Astrocyte (in vitro differentiated cells and primary cell): Measurements from ENCODE around the gene MIEF1. TPM values are rescaled to one million over a fixed set of nuclear protein-coding genes. Genes with fewer than 3 reads are reported as not detected.

Experiments used
- DNase-seq: peaks from one replicate; pipeline ENCODE4 v3.0.0-alpha.2; 2010; ENCODE audit warnings: low read depth
- FAIRE-seq: peaks from 2 replicates; lab custom pipeline; 2011; peaks lifted over from hg19 to GRCh38; lab: Jason Lieb, UNC
- H2AFZ ChIP-seq: 2 replicates; pipeline ENCODE4 v1.6.0; 2012; ENCODE audit warnings: low read depth, low read length, inconsistent platforms
- H3K27ac ChIP-seq: 2 replicates; pipeline ENCODE4 v1.5.1; 2011; ENCODE audit warnings: low read depth, low read length, inconsistent platforms
- H3K27me3 ChIP-seq: 2 replicates; pipeline ENCODE4 v1.6.0; 2011; ENCODE audit warnings: low read length, inconsistent platforms; ENCODE audit not compliant: insufficient read depth
- H3K36me3 ChIP-seq: 2 replicates; pipeline ENCODE4 v1.5.1; 2011; ENCODE audit warnings: low read length, inconsistent platforms; ENCODE audit not compliant: insufficient read depth
- H3K4me1 ChIP-seq: 2 replicates; pipeline ENCODE4 v1.5.1; 2011; ENCODE audit warnings: low read length, inconsistent platforms; ENCODE audit not compliant: insufficient read depth
- H3K4me2 ChIP-seq: 2 replicates; pipeline ENCODE4 v1.6.0; 2012; ENCODE audit warnings: low read length, inconsistent platforms
- H3K4me3 ChIP-seq: 2 replicates; pipeline ENCODE4 v1.5.1; 2011; ENCODE audit warnings: low read depth, mild to moderate bottlenecking, low read length, inconsistent platforms; ENCODE audit not compliant: insufficient read depth
- H3K79me2 ChIP-seq: 2 replicates; pipeline ENCODE4 v1.6.0; 2012; ENCODE audit warnings: mild to moderate bottlenecking, low read length, inconsistent platforms; ENCODE audit not compliant: insufficient read depth
- H3K9ac ChIP-seq: 2 replicates; pipeline ENCODE4 v1.6.0; 2012; ENCODE audit warnings: mild to moderate bottlenecking, low read length, inconsistent platforms
- H3K9me3 ChIP-seq: 2 replicates; pipeline ENCODE4 v1.5.1; 2012; ENCODE audit warnings: low read depth, mild to moderate bottlenecking, low read length, inconsistent platforms; ENCODE audit not compliant: insufficient read depth
- H4K20me1 ChIP-seq: 2 replicates; pipeline ENCODE4 v1.6.0; 2012; ENCODE audit warnings: low read length, inconsistent platforms; ENCODE audit not compliant: insufficient read depth
- H3K27ac Mint-ChIP-seq: one replicate; pipeline ENCODE4 v1.8.0; 2021; ENCODE audit warnings: mild to moderate bottlenecking, mixed read lengths; ENCODE audit not compliant: unreplicated experiment
- H3K27me3 Mint-ChIP-seq: one replicate; pipeline ENCODE4 v1.8.0; 2021; ENCODE audit warnings: low read depth, mixed read lengths; ENCODE audit not compliant: unreplicated experiment
- H3K36me3 Mint-ChIP-seq: one replicate; pipeline ENCODE4 v1.8.0; 2021; ENCODE audit warnings: low read depth, mixed read lengths; ENCODE audit not compliant: unreplicated experiment
- H3K4me1 Mint-ChIP-seq: one replicate; pipeline ENCODE4 v1.8.0; 2021; ENCODE audit warnings: low read depth, mixed read lengths; ENCODE audit not compliant: unreplicated experiment
- H3K4me3 Mint-ChIP-seq: one replicate; pipeline ENCODE4 v1.8.0; 2021; ENCODE audit warnings: mild to moderate bottlenecking, moderate library complexity, mixed read lengths; ENCODE audit not compliant: unreplicated experiment
- H3K9me3 Mint-ChIP-seq: one replicate; pipeline ENCODE4 v1.8.0; 2021; ENCODE audit warnings: mild to moderate bottlenecking, mixed read lengths; ENCODE audit not compliant: unreplicated experiment
- CTCF ChIP-seq: IDR thresholded peaks from 2 replicates; pipeline ENCODE4 v1.5.1; 2011; ENCODE audit warnings: low read depth, mild to moderate bottlenecking, inconsistent platforms, low read length, moderate library complexity; ENCODE audit not compliant: insufficient read depth
- EZH2 ChIP-seq: IDR thresholded peaks from 2 replicates; pipeline ENCODE4 v1.6.1; 2012; ENCODE audit warnings: mild to moderate bottlenecking, low read length, inconsistent platforms; ENCODE audit not compliant: insufficient read depth
- total RNA-seq: library from RNA; stranded (reverse); gene quantifications from 2 replicates; pipeline ENCODE4 v1.2.1, GENCODE V29; 2021

Gene MIEF1
- total RNA-seq, 1 donor from 2014 or later, result 35.6 TPM

GRCh38 chr22:39534092-39534506 lies 32.0 kb downstream of the MIEF1 start:
- H3K9me3 Mint-ChIP-seq, result no peaks in the 10 kb centered on the region
- no peaks in the 10 kb centered on the region for H3K27me3 ChIP-seq
- peaks cover 6% of the 10 kb centered on the region for H3K36me3 ChIP-seq
- DNase-seq (no peak), FAIRE-seq (no peak)
- H3K27ac Mint-ChIP-seq, result no peak overlapping the region
- peaks cover 29% of the 10 kb centered on the region for H4K20me1 ChIP-seq
- H3K79me2 ChIP-seq, result peaks cover 32% of the 10 kb centered on the region
- H3K27ac ChIP-seq, result no peak overlapping the region
- H3K4me1 ChIP-seq, result peaks cover 26% of the 10 kb centered on the region
- H3K9ac ChIP-seq, result no peak overlapping the region
- TF ChIP-seq CTCF, result no peak
- TF ChIP-seq EZH2, result no peak
- H3K27me3 Mint-ChIP-seq, result no peaks in the 10 kb centered on the region
- peak overlapping the region; percentile 79 for H3K4me2 ChIP-seq
- H3K36me3 Mint-ChIP-seq, result peaks cover 8% of the 10 kb centered on the region
- peaks cover 16% of the 10 kb centered on the region for H3K4me1 Mint-ChIP-seq
- peak overlapping the region; percentile 87 for H2AFZ ChIP-seq
- H3K4me3 Mint-ChIP-seq, result peak overlapping the region; percentile 20
- no peaks in the 10 kb centered on the region for H3K9me3 ChIP-seq
- H3K4me3 ChIP-seq, result no peak overlapping the region

DNA sequence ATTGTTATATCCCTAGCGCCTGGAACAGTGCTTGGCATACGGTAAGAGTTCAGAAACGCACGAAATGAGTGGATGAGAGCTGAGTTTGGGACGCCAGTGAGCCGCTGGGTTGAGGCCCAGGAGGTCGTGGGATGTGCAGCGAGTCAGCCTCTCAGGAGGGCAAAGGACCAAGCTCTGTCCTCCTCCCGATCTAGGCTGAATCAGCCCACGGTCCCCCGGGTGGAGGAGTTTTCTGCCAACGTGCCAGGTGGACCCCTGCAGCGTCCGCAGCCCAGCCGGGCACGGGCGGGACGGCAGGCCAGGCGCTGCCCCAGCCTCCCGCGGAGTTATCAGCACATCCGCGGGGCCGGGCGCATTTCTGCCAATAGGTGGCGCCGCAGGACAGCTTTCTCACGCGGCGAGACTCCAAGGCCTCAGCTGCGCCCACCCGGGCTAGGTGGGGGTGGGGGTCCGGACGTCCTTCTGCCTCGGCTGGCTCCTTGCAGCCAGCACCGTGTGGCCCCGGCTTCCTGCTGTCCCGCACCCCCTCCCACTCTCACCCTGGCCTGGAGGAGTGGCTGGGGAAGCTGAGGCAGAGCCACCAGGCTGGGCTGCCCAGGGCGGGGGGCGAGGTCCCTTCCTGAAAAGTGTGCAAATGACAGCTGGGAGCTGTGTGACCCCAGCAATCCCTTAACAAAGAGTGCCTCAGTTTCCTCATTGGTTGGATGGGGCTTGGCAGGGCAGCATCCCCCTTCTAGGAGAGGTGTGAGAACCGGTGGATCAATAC lies 32.7 kb downstream of the MIEF1 start:
- peaks cover 15% of the 10 kb centered on the region for H3K4me1 Mint-ChIP-seq
- Histone ChIP-seq H3K27me3 (no peaks in the 10 kb centered on the region), H3K9ac (peak overlapping the region; percentile 58), H2AFZ (peak overlapping the region; percentile 87), H3K79me2 (peaks cover 27% of the 10 kb centered on the region), H3K4me2 (peak overlapping the region; percentile 79), H4K20me1 (peaks cover 24% of the 10 kb centered on the region), H3K36me3 (peaks cover 5% of the 10 kb centered on the region), H3K4me1 (peaks cover 22% of the 10 kb centered on the region), H3K27ac (no peak overlapping the region), H3K4me3 (no peak overlapping the region), H3K9me3 (no peaks in the 10 kb centered on the region)
- peaks cover 4% of the 10 kb centered on the region for H3K36me3 Mint-ChIP-seq
- DNase-seq, result no peak
- TF ChIP-seq EZH2 (no peak), CTCF (peak; percentile 60)
- FAIRE-seq, result peak; percentile 13
- peaks cover under 1% of the 10 kb centered on the region for H3K27me3 Mint-ChIP-seq
- H3K9me3 Mint-ChIP-seq, result no peaks in the 10 kb centered on the region
- H3K27ac Mint-ChIP-seq, result no peak overlapping the region
- peak overlapping the region; percentile 20 for H3K4me3 Mint-ChIP-seq

DNA sequence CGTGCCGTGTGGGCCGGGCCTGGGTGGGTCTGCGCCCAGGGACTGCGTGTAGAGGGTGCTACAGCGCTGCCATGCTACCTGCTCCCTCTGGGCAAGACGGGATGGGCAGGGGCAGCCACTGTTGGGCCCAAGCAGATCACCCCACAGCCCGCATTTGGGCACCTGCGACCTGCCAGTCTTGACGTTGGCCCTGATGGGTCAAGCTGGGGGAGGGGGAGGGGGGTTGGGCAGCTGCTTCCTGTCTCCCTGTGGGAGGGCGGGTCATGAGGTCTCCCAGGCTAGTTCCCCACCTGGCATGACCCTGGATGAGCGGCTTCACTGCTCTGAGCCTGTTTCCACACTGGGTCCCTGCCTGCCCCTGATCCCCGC lies 33.3 kb downstream of the MIEF1 start:
- no peak for DNase-seq
- peaks cover 18% of the 10 kb centered on the region for H4K20me1 ChIP-seq
- H2AFZ ChIP-seq, result no peak overlapping the region
- no peak overlapping the region for H3K4me2 ChIP-seq
- no peak overlapping the region for H3K27ac ChIP-seq
- no peaks in the 10 kb centered on the region for H3K36me3 ChIP-seq
- H3K4me1 Mint-ChIP-seq, result peaks cover 12% of the 10 kb centered on the region
- no peaks in the 10 kb centered on the region for H3K9me3 ChIP-seq
- H3K27ac Mint-ChIP-seq, result no peak overlapping the region
- peaks cover 6% of the 10 kb centered on the region for H3K27me3 Mint-ChIP-seq
- FAIRE-seq, result no peak
- H3K4me3 Mint-ChIP-seq, result no peak overlapping the region
- H3K27me3 ChIP-seq, result no peaks in the 10 kb centered on the region
- H3K9me3 Mint-ChIP-seq, result no peaks in the 10 kb centered on the region
- H3K9ac ChIP-seq, result peak overlapping the region; percentile 26
- no peak for TF ChIP-seq CTCF
- H3K4me3 ChIP-seq, result no peak overlapping the region
- peaks cover 22% of the 10 kb centered on the region for H3K79me2 ChIP-seq
- no peaks in the 10 kb centered on the region for H3K36me3 Mint-ChIP-seq
- peaks cover 22% of the 10 kb centered on the region for H3K4me1 ChIP-seq
